SJCRH30 (cell line): ENCODE measurements around the gene IRF4. TPM values are rescaled to one million over a fixed set of nuclear protein-coding genes. Genes with fewer than 3 reads are reported as not detected.

ENCODE experiments used
- DNase-seq, 2 experiments: peaks; one replicate each; pipeline ENCODE4 v3.0.0-alpha.2; 2015 to 2020
- H3K27ac ChIP-seq: fragments of 250-450 bp; sonication (Bioruptor Pico); 2 replicates; pipeline ENCODE4 v1.5.1; 2020; ENCODE audit warnings: mild to moderate bottlenecking, moderate library complexity
- H3K27me3 ChIP-seq: fragments of 250-450 bp; sonication (Bioruptor Pico); 2 replicates; pipeline ENCODE4 v1.5.1; 2020; ENCODE audit warnings: mild to moderate bottlenecking, moderate library complexity
- H3K36me3 ChIP-seq: fragments of 250-450 bp; sonication (Bioruptor Pico); 2 replicates; pipeline ENCODE4 v1.5.1; 2020; ENCODE audit warnings: mild to moderate bottlenecking, moderate library complexity
- H3K4me1 ChIP-seq: fragments of 250-450 bp; sonication (Bioruptor Pico); 2 replicates; pipeline ENCODE4 v1.5.1; 2020; ENCODE audit warnings: mild to moderate bottlenecking, moderate library complexity
- H3K4me3 ChIP-seq: fragments of 250-450 bp; sonication (Bioruptor Pico); 2 replicates; pipeline ENCODE4 v1.5.1; 2020; ENCODE audit warnings: mild to moderate bottlenecking, moderate library complexity
- H3K9me3 ChIP-seq: fragments of 250-450 bp; sonication (Bioruptor Pico); replicated peaks from 2 replicates; pipeline ENCODE4 v1.5.1; 2020; ENCODE audit warnings: mild to moderate bottlenecking, moderate library complexity
- total RNA-seq: library from RNA; depleted of rRNA; stranded (reverse); fragments of >200 nt; shearing (Covaris generic); gene quantifications from 2 replicates; pipeline ENCODE4 v1.2.3, GENCODE V29; 2014

The IRF4 gene
- total RNA-seq, 1 experiment from 2014 or later, result not detected

DNA sequence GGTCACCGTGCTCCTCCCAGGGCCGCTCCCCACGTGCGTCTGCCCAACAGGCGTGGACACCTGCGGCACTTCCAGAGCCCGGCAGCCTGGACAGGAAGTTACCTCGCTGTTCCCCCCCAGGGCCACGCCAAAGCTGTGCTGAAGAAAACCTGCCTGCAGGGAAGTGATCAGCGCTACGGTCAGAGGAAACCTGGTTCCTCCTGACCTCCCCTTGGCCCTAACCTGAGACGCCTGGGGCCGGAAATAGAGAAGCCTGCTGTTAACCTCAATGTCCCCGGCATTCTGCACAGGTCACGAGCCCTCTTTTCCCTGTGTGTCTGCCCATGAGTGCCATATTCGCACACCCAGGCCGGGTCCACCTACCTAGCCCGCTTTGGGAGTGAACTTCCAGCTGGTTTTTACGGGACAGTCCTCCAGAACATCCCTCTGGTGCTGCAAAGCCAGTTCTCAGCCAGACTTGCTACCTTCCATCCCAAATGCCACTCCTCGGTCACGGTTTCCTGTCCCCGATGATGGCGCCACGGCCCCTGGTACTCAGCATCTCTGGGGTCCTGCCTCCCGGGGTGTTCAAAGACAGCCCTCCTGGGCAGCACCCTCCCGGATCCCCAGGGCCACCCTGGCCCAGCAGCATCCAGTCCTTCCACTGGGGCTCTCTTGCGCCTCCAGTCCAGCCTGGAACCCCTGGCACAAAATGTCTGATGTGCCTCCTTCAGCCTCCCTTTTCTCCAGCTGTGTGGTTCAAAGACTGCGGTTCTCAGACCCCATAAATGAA is 12.0 kb upstream of the IRF4 start:
- H3K27me3 ChIP-seq, result no peaks in the 10 kb centered on the region
- no peaks in the 10 kb centered on the region for H3K36me3 ChIP-seq
- no peaks in the 10 kb centered on the region for H3K4me1 ChIP-seq
- H3K4me3 ChIP-seq, result no peak overlapping the region
- H3K27ac ChIP-seq, result no peak overlapping the region
- H3K9me3 ChIP-seq, result no peaks in the 10 kb centered on the region
- DNase-seq, result no peak

DNA sequence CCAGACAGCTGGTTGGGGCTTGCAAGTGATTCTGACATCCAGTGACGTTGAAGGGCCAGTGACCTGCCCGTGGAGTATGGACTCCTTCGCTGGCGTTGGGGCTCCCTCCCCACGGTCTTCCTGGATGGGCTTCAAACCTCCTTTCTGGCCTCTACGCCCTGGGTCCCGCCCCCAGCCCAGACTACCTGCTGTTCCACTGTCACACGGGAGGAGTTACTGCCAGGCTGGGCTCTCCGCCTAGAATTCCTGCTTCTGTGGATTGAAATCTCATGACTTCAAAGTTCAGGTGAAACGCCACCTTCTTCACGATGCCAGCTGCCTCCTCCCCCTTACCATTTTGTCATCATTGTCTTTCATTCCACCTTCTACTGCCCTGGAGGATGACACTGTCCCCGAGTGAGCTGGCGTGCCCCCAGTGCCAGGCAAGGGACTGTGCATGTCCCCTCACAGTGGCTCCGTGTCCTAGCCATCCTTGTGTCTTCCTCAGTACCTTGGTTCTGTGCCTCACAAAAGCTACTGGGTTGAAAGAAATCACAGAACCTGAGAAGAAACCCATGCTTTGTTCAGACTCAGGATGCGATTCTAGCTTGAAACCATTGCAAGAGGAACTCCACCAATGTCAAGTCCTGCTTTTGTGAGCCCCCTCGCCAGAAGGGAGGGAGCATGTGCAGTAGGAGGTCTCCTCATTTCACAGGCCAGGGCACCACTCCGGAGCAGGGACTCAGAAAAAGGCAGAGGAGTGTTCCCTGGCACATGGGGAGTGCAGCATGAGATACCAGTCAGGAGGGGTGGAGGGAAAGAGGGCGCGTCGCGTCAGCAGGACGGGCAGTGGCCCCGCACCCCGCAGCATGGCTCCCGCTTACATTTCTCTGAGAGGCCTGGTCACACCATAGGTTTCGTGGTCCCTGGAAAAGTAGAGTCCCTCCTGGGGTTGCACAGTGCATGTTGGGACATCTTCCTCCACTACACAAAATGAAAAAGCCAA is 11.0 kb upstream of the IRF4 start:
- no peak overlapping the region for H3K4me3 ChIP-seq
- no peaks in the 10 kb centered on the region for H3K4me1 ChIP-seq
- H3K27me3 ChIP-seq, result no peaks in the 10 kb centered on the region
- no peak overlapping the region for H3K27ac ChIP-seq
- H3K36me3 ChIP-seq, result no peaks in the 10 kb centered on the region
- no peak for DNase-seq
- no peaks in the 10 kb centered on the region for H3K9me3 ChIP-seq

DNA sequence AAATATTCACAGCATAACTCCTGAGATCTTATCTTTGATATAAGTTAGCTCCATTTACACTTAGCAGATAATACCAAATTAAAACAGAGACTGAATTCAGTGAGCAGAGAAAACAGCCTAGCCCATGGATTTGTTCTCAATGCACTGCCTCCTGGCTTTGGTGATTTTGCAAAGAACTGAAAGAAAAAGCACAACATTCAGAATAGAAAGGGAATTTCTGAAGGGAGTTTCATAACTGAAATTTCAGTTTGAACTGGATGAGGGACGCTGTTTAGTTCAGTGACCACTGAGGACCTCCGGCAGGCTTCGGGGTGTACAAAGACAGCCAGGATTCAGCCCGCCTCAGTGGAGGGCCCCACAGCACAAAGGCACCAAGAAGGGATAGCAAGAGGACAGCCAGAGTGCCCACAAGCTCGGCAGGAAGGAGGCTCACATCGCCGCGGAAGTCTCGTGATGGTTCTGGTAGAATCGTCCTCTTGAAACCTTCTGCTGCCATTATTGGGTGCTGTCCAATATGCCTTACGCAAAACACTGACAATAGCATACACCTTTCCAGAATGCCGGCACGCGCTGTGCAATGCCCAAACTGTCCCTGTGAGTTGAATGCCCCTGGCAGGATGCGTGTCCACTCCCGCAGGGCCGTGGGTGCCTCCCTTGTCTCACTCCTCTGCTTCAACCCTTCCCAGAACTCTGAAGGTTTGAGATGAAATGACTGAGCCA is 9.7 kb upstream of the IRF4 start:
- Histone ChIP-seq H3K27me3 (no peaks in the 10 kb centered on the region), H3K36me3 (no peaks in the 10 kb centered on the region), H3K9me3 (no peaks in the 10 kb centered on the region), H3K4me1 (no peaks in the 10 kb centered on the region), H3K27ac (no peak overlapping the region), H3K4me3 (no peak overlapping the region)
- DNase-seq, result no peak

DNA sequence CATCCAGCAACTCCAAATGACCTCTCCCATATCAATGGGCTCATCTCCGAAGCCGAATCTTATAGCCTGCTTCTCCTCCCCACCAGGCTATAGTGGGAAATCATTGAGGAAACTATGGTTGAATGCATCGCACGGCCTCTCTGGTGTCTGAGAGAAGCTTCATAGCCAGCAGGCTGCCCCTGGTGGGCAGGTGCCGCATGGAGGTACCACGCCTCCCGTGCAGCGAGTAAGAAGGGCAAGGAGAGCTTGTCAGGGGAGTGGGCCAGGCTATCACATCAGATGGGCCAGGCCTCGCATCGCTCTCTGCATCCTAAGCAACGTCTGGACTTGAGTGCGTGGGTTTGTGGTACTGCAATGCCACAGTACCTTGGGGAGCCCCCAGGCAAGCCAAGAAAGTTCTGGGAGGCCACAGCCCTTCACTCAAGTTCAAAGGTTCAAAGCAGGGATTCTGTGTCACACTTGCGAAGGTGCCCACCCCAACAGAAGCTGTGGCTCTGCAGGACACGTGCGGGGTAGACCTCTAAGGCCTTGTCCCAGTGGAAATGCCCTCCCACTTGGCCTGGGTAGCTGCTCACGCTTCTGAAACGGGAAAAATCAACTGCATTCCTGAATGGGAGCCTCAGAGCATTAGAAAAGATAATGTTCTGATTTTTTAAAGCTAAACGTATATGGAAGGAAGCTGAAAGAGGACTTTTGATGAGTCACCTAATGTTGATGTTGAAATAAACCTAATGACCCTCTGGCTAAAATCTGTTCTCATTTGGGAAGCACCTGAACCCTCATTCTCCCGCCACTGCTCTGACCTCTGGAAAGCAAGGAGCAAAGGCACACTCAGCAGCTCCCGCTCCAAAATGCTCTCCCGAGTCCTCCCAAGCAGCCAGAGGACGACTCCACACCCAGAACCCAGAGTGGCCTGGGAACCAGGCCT is 8.4 kb upstream of the IRF4 start:
- no peak overlapping the region for H3K27ac ChIP-seq
- H3K9me3 ChIP-seq, result no peaks in the 10 kb centered on the region
- H3K4me3 ChIP-seq, result no peak overlapping the region
- no peaks in the 10 kb centered on the region for H3K4me1 ChIP-seq
- no peaks in the 10 kb centered on the region for H3K36me3 ChIP-seq
- no peak for DNase-seq
- H3K27me3 ChIP-seq, result no peaks in the 10 kb centered on the region

DNA sequence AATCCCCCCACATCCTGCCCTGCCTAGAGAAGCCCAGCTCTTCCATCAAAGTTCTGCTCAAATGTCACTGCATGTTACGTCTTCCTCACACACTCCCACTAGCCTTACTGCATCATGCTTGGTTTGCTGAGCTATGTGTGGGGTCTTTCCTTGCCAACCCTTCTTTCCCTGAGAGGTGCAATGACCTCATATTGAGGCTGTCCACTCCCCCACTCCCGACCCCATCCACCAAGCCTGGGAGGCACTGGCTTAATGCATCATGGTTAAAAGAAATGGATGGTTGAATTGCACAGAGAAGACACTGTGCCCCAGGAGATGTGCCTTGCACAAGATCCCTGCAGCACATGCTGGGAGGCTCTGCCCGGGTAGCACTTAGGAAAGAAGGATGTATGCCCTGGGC is 7.7 kb upstream of the IRF4 start:
- no peaks in the 10 kb centered on the region for H3K4me1 ChIP-seq

DNA sequence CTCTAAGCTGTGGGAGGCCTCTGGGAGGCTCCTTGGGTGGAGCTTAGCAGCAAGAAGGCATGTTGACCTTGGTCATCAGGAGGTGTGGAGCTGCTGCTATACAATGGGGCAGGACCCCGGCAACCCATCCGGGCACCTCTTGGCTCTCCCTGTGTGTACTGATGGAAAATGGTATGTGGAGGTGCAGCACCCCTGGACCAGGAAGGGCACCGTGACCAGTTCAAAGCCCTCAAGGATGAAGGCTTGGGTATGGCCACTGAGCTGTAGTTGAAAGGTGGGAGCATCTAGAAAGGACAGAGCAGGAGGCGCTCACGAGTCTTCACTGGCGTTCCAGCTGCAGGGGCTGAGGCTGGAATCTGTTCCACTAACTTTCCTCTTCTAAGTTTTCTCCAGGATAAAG is 6.7 kb upstream of the IRF4 start:
- Histone ChIP-seq H3K27me3 (no peaks in the 10 kb centered on the region), H3K36me3 (no peaks in the 10 kb centered on the region), H3K27ac (no peak overlapping the region), H3K9me3 (no peaks in the 10 kb centered on the region), H3K4me3 (no peak overlapping the region), H3K4me1 (no peaks in the 10 kb centered on the region)
- no peak for DNase-seq

More for the DNA sequence above, 7.7 kb upstream of the IRF4 start:
- Histone ChIP-seq H3K27me3 (no peaks in the 10 kb centered on the region), H3K9me3 (no peaks in the 10 kb centered on the region), H3K4me3 (no peak overlapping the region), H3K27ac (no peak overlapping the region), H3K36me3 (no peaks in the 10 kb centered on the region)
- DNase-seq, result no peak

DNA sequence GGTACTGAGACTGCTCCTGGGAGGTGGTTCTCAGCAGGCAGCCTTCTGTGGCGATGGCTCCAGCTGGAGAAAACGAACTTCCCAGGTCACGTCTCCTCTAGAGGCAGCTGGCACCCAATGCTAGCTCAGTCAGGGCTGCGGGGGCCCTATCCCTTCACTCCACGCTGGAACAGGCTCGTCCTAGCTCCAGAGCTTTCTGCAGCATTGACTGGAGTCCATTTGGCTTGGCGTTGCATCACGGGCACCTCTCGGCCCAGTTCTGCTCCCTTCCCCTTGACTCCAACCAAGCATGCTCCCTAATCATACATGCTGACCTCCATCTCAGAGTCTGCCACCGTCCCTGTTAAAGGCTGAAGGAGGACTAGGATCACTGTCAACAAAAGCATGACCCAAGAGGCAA is 5.9 kb upstream of the IRF4 start:
- H3K4me1 ChIP-seq, result no peaks in the 10 kb centered on the region
- H3K4me3 ChIP-seq, result no peak overlapping the region
- H3K27ac ChIP-seq, result no peak overlapping the region
- no peaks in the 10 kb centered on the region for H3K9me3 ChIP-seq
- no peaks in the 10 kb centered on the region for H3K36me3 ChIP-seq
- DNase-seq, result no peak
- H3K27me3 ChIP-seq, result no peaks in the 10 kb centered on the region

DNA sequence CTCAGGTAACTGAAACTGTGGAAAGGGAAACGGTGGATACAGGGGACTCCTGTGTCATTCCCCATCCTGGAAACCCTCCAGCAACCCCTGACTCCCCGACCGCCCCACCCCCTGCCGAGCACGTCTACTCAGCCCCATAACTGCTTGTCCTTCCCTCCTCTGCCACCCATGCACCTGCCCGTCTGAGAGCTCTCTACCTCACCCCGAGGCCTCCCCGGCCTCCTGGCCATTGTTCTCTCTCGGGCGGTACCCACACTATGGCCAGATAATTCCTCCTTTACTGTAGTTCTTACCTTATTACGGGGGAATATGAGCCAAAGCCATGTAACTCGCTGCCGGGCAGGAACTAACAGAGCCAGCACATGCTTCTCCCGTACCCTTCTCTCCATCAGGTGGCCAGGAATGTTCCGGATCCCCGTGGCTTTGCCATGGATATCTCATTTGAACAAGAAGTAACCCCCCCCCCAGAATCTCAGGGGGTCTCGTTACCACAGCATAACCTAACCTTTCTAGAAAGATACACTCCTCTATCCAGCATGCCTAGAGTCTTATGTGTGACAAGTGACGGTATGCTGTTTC is 4.8 kb upstream of the IRF4 start:
- Histone ChIP-seq H3K9me3 (no peaks in the 10 kb centered on the region), H3K4me1 (no peaks in the 10 kb centered on the region), H3K27ac (no peak overlapping the region), H3K4me3 (no peak overlapping the region), H3K27me3 (no peaks in the 10 kb centered on the region), H3K36me3 (no peaks in the 10 kb centered on the region)
- DNase-seq, result no peak

DNA sequence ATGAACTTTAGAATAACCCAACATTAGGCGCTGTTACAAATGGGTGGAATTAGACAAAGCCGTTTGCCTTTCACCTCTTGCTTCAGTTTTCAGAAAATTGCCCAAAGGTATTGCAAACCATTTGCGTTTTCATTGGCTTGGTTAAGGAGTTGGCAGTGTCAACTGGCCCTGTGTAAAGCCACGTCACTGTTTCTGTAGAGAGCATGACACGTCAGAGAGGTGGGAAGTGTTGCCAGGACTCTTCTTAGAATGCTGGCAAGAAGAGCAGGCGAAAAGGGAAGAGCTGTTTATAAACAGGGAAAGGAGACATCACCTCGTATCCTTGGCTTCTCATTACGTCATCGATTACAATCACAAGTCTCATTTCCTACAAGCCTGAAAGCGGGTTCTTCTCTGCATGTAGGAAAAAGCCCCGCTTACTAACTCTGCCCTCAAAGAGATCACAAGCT is 4.2 kb upstream of the IRF4 start:
- no peak overlapping the region for H3K27ac ChIP-seq
- no peaks in the 10 kb centered on the region for H3K4me1 ChIP-seq
- no peaks in the 10 kb centered on the region for H3K9me3 ChIP-seq
- no peaks in the 10 kb centered on the region for H3K27me3 ChIP-seq
- H3K36me3 ChIP-seq, result no peaks in the 10 kb centered on the region
- no peak overlapping the region for H3K4me3 ChIP-seq
- no peak for DNase-seq

DNA sequence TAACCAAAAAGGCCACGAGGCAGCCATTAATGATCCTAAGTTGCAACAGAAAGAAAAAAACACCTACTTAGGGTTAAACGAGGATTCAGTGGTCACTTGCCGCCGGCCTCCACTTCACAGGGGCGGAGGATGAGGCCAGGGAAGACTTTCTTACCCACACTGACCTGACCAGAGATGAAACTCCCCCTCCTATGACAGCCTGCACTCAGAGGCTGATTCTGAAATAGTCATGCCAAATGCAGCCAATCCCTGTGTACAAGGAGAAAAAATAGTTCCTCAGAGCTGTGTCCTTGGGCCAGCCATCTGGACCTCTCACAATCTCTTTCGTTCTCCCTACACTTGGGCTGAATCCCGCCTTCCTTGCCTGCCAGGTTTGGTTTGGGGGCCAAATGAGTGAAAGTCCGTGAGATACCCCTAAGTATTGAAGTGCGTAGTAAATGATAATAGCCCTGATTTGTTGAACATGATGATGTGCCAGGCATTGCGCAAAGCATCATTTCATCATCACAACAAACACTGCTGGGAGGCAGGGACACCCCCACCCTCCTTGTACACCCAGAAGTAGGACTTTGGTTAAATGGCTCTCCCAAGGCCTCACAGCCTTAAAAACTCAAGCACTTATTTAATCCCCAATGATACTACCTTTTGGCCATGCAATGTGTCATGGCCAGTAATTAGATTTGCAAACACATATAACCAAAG is 3.2 kb upstream of the IRF4 start:
- Histone ChIP-seq H3K4me3 (no peak overlapping the region), H3K27me3 (no peaks in the 10 kb centered on the region)

DNA sequence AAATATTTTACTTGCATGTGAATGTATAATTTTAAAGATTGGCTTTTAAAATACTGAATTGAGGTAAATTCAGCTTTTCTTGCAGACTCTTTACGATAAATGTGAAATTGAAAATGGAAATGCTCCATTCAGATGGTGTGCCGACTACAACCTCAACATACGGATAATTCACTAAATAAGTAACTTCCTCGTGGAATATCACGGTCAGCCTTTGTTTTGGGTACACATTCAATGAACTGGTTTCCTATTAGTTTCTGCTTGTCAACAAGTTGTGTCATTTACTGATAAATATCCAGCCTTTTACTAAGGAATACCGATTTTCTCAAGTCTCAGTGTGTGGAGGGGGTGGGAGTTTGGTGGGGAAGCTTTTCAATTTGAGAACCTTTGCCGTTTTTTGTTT is 2.4 kb upstream of the IRF4 start:
- H3K27me3 ChIP-seq, result no peaks in the 10 kb centered on the region
- DNase-seq, result no peak
- no peak overlapping the region for H3K27ac ChIP-seq
- H3K4me3 ChIP-seq, result no peak overlapping the region
- H3K9me3 ChIP-seq, result no peaks in the 10 kb centered on the region
- H3K36me3 ChIP-seq, result no peaks in the 10 kb centered on the region
- H3K4me1 ChIP-seq, result no peaks in the 10 kb centered on the region

More for the DNA sequence above, 3.2 kb upstream of the IRF4 start:
- no peak overlapping the region for H3K27ac ChIP-seq
- H3K4me1 ChIP-seq, result no peaks in the 10 kb centered on the region
- no peaks in the 10 kb centered on the region for H3K9me3 ChIP-seq
- no peaks in the 10 kb centered on the region for H3K36me3 ChIP-seq
- no peak for DNase-seq

DNA sequence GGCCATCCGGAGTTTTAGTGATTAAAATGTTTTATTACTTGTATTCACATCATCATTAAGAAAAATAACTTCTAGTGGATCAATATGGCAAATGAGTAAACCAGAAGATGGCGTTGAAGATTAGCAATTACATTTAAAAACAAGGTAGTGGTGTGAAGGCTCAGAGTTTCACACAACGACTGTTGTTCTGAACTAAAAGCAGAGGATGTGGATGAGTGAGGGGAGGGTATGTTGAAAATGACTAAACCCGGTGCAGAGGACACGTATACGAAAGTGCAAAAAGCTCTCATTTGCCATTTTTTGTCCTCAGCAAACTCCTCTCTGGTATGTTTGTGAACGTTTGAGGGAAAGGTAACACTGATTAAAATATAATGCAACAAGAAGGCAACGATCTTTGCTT is 1.9 kb upstream of the IRF4 start:
- Histone ChIP-seq H3K27ac (no peak overlapping the region), H3K27me3 (no peaks in the 10 kb centered on the region), H3K4me1 (no peaks in the 10 kb centered on the region), H3K4me3 (no peak overlapping the region), H3K36me3 (no peaks in the 10 kb centered on the region), H3K9me3 (no peaks in the 10 kb centered on the region)
- no peak for DNase-seq

DNA sequence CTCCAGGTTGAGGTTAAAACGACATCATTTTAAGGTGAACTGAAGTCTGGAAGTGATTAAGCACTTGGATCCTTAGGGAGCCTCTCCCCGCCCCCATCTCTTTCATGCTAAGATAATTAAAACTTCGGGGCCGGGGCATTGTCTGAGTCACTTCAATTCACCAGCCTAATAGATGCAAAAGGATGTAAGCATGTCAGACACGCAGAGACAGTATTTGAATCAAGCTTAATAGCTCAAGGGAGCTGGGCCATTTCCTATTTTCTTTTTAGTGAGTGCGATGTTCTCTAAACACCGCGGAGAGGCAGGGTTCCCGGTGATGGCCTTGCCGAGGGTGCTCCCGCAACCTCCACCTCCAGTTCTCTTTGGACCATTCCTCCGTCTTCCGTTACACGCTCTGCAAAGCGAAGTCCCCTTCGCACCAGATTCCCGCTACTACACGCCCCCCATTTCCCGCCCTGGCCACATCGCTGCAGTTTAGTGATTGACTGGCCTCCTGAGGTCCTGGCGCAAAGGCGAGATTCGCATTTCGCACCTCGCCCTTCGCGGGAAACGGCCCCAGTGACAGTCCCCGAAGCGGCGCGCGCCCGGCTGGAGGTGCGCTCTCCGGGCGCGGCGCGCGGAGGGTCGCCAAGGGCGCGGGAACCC is 516 bp upstream of the IRF4 start:
- DNase-seq, result no peak
- H3K27me3 ChIP-seq, result no peaks in the 10 kb centered on the region
- H3K4me3 ChIP-seq, result no peak overlapping the region
- no peaks in the 10 kb centered on the region for H3K36me3 ChIP-seq
- no peaks in the 10 kb centered on the region for H3K9me3 ChIP-seq
- no peak overlapping the region for H3K27ac ChIP-seq
- no peaks in the 10 kb centered on the region for H3K4me1 ChIP-seq
